Liver (tissue), 3 donors: ENCODE data around the gene RHOT1.

Experiments
- EGR1 ChIP-seq, 2 donors: IDR thresholded peaks; 2 replicates each; pipeline ENCODE4 v1.6.1; 2016 to 2018; ENCODE audit warnings: antibody characterized with exemption in 2 of 2, low read depth in 2 of 2
- FOXA1 ChIP-seq: IDR thresholded peaks from 2 replicates; pipeline ENCODE4 v1.6.1; 2016; ENCODE audit warnings: antibody characterized with exemption
- GABPA ChIP-seq, 2 donors: IDR thresholded peaks in 1 of 2; conservative IDR thresholded peaks in 1 of 2; 2 replicates each; pipeline ENCODE4 v1.6.1; 2016; ENCODE audit warnings: antibody characterized with exemption in 2 of 2, mild to moderate bottlenecking in 1 of 2, moderate library complexity in 1 of 2
- HNF4A ChIP-seq, 2 donors: conservative IDR thresholded peaks; 2 replicates each; pipeline ENCODE4 v1.6.1; 2016; ENCODE audit warnings: antibody characterized with exemption in 2 of 2, mild to moderate bottlenecking in 2 of 2
- JUND ChIP-seq, 2 donors: IDR thresholded peaks; 2 replicates each; pipeline ENCODE4 v1.6.1; 2016; ENCODE audit warnings: antibody characterized with exemption in 2 of 2
- NR2F2 ChIP-seq: IDR thresholded peaks from 2 replicates; pipeline ENCODE4 v1.6.1; 2016; ENCODE audit warnings: antibody characterized with exemption
- RAD21 ChIP-seq, 2 donors: IDR thresholded peaks; 2 replicates each; pipeline ENCODE4 v1.6.1; 2016; ENCODE audit warnings: antibody characterized with exemption in 2 of 2, mild to moderate bottlenecking in 2 of 2
- SP1 ChIP-seq: IDR thresholded peaks from 2 replicates; pipeline ENCODE4 v1.6.1; 2018; ENCODE audit warnings: antibody characterized with exemption, mild to moderate bottlenecking
- TAF1 ChIP-seq: conservative IDR thresholded peaks from 2 replicates; pipeline ENCODE4 v1.6.1; 2016; ENCODE audit warnings: antibody characterized with exemption, mild to moderate bottlenecking
- YY1 ChIP-seq: IDR thresholded peaks from 2 replicates; pipeline ENCODE4 v1.6.1; 2016; ENCODE audit warnings: antibody characterized with exemption, mild to moderate bottlenecking
- TF ChIP-seq, protein P1 (sequence below): fragments of 150-350 bp; IDR thresholded peaks from 2 replicates; pipeline ENCODE4 v1.5.1; 2017; ENCODE audit warnings: improper control_type of control experiment, low read depth, low read length; ENCODE audit not compliant: missing input control
- TF ChIP-seq, protein P2 (sequence below): IDR thresholded peaks from 2 replicates; pipeline ENCODE4 v1.6.1; 2016; ENCODE audit warnings: antibody characterized with exemption
- TF ChIP-seq, protein P3 (sequence below): IDR thresholded peaks from 2 replicates; pipeline ENCODE4 v1.6.1; 2016; ENCODE audit warnings: antibody characterized with exemption, mild to moderate bottlenecking
- TF ChIP-seq, protein P4 (sequence below): IDR thresholded peaks from 2 replicates; pipeline ENCODE4 v1.6.1; 2016; ENCODE audit warnings: antibody characterized with exemption
- donor health status: healthy.
- donor health status: healthy.

DNA sequence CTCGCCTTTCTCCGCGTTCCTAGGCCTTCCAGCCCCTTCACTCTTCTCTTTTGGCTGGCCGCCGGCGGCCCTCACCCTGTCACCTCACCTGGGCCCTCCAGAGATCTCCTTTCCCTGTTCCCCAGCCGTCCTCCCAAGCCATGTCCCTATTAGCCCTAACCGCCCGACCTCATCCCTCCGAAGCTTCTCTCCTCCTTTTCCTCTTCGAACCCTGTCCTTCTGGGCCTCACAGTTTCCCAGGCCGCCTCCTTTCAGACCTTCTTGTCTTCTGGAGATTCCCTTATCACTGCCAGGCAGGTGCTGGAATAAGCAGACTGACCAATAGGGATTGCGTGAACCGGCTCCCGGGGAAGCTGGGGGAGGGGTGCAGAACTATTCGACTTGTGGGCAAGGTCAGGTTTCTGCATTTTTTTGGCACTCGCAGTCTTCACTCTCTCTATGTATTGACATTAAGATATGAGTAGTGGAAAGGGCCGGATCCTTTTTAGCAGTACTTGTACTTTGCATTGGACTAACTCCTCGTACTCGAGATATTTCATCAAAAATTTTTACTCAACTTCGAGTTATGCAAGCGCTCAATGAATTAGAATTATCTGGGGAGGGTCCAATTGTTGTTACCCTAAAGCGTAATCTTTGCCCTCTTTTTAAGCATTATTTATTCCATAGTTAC lies 690 bp downstream of the RHOT1 start:
- no peak for TF ChIP-seq SP1
- TF ChIP-seq, protein P1, sequence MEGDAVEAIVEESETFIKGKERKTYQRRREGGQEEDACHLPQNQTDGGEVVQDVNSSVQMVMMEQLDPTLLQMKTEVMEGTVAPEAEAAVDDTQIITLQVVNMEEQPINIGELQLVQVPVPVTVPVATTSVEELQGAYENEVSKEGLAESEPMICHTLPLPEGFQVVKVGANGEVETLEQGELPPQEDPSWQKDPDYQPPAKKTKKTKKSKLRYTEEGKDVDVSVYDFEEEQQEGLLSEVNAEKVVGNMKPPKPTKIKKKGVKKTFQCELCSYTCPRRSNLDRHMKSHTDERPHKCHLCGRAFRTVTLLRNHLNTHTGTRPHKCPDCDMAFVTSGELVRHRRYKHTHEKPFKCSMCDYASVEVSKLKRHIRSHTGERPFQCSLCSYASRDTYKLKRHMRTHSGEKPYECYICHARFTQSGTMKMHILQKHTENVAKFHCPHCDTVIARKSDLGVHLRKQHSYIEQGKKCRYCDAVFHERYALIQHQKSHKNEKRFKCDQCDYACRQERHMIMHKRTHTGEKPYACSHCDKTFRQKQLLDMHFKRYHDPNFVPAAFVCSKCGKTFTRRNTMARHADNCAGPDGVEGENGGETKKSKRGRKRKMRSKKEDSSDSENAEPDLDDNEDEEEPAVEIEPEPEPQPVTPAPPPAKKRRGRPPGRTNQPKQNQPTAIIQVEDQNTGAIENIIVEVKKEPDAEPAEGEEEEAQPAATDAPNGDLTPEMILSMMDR = no peak
- no peak for TF ChIP-seq YY1
- TF ChIP-seq, protein P2, sequence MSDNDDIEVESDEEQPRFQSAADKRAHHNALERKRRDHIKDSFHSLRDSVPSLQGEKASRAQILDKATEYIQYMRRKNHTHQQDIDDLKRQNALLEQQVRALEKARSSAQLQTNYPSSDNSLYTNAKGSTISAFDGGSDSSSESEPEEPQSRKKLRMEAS = no peak
- no peak for TF ChIP-seq GABPA (IDR thresholded peaks at IDR 0.05 in 1 of 2, conservative IDR thresholded peaks at IDR 0.05 in 1 of 2)
- no peak for TF ChIP-seq RAD21 (IDR thresholded peaks at IDR 0.05)
- no peak for TF ChIP-seq FOXA1
- TF ChIP-seq HNF4A (conservative IDR thresholded peaks at IDR 0.05) = peak; percentile 41 to 60
- no peak for TF ChIP-seq TAF1
- TF ChIP-seq, protein P3, sequence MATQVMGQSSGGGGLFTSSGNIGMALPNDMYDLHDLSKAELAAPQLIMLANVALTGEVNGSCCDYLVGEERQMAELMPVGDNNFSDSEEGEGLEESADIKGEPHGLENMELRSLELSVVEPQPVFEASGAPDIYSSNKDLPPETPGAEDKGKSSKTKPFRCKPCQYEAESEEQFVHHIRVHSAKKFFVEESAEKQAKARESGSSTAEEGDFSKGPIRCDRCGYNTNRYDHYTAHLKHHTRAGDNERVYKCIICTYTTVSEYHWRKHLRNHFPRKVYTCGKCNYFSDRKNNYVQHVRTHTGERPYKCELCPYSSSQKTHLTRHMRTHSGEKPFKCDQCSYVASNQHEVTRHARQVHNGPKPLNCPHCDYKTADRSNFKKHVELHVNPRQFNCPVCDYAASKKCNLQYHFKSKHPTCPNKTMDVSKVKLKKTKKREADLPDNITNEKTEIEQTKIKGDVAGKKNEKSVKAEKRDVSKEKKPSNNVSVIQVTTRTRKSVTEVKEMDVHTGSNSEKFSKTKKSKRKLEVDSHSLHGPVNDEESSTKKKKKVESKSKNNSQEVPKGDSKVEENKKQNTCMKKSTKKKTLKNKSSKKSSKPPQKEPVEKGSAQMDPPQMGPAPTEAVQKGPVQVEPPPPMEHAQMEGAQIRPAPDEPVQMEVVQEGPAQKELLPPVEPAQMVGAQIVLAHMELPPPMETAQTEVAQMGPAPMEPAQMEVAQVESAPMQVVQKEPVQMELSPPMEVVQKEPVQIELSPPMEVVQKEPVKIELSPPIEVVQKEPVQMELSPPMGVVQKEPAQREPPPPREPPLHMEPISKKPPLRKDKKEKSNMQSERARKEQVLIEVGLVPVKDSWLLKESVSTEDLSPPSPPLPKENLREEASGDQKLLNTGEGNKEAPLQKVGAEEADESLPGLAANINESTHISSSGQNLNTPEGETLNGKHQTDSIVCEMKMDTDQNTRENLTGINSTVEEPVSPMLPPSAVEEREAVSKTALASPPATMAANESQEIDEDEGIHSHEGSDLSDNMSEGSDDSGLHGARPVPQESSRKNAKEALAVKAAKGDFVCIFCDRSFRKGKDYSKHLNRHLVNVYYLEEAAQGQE = no peak
- no peak for TF ChIP-seq EGR1 (IDR thresholded peaks at IDR 0.05; ENCODE audit: low read depth in 2 of 2)
- no peak for TF ChIP-seq NR2F2
- TF ChIP-seq, protein P4, sequence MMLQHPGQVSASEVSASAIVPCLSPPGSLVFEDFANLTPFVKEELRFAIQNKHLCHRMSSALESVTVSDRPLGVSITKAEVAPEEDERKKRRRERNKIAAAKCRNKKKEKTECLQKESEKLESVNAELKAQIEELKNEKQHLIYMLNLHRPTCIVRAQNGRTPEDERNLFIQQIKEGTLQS = no peak
- no peak for TF ChIP-seq JUND (IDR thresholded peaks at IDR 0.05)
